GM21529 (cell line): ENCODE measurements around the gene HMBS.
"Not testable (repeated sequence)": the region's sequence is repeated elsewhere in the genome, so short reads cannot be mapped to it uniquely, and the experiment has no call there.

ENCODE experiments used
- ATAC-seq: cut with Tn5 transposase; IDR thresholded peaks from one replicate; pipeline ENCODE4 v1.9.1; 2021; ENCODE audit not compliant: unreplicated experiment

Gene HMBS

GRCh38 chr11:119118227-119118626 is 33.5 kb downstream of the HMBS start:
- ATAC-seq, result no peak

DNA sequence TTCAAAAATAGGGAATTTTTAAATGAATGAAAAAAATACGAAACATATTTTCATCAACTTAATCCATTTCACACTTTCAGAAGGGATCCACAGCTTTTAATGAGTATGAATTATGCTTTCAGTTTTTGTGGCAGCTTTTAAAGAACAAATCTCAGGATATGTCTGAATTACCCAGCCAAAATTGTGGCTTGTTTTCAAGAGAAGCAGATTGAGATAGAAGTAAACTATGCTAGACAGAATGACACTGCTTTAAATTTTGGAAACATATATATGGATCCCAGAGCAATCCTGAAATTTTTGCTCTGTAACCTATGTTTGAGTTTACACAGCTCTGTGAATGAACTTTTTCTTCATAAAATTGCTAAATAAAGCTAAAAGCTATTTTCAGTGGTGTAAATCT is 34.3 kb downstream of the HMBS start:
- ATAC-seq, result no peak

- no peak for ATAC-seq
These were observed 35.9 kb downstream of the HMBS start for GRCh38 chr11:119120639-119121007.

DNA sequence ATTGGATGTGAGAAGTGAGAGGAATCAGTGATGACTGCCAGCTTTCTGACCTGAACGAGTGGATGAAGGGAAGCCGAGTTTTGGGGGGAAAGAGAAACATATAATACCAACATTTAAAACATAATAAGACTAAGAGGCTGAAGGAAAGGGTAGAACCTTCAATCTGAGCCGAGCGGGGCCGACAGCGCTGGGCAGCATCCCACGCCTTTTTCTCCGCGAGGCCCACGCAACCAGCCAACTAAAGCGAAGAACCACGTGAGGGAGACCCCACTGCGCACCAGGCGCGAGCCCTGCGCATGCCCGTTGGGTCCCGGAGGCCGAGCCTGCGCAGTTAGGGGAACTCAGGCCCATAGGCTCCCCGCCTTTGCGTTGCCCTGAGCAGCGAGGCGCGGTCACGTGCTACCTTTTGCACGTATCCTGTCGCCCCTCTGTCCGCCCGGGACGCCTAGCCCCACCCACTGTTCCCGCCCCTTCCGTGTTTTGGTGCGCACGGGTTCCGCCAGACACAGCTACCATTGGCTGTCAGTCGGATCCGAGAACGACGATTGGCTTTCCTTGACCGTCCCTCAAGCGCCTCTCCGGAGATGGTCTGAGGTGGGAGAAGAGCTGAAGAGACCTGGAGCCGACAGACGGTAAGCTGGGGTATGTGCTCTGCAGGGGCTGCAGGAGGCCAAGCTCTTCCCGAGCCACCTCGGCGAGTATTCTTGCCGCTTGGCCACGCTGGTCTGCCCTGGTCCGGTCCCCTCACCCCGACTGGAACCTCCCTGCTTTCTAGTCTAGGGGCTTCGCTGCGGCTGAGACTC is 36.5 kb downstream of the HMBS start, which contains the start of gene HINFP:
HINFP (plus strand) TSS at position 573 of the 803 bp plus-strand sequence. CDS start 5,365 bp downstream, outside the sequence.
- peak; percentile 97 for ATAC-seq

DNA sequence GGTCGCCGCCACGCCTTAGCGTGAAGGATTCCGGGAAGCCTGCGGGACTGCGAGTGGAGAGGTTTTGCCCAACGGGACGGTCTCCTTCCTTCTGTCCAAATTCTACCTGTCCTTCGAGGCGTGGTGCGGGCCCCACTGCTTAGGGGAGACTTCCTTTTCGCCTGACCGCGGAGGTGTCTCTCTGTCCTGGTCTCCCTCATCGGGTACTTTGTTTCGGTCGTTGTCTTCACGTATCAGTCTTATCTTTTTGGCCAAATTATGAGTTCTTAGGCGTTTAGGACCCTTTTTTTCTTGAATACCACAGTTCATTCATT is 37.1 kb downstream of the HMBS start:
- ATAC-seq, result peak; percentile 11

DNA sequence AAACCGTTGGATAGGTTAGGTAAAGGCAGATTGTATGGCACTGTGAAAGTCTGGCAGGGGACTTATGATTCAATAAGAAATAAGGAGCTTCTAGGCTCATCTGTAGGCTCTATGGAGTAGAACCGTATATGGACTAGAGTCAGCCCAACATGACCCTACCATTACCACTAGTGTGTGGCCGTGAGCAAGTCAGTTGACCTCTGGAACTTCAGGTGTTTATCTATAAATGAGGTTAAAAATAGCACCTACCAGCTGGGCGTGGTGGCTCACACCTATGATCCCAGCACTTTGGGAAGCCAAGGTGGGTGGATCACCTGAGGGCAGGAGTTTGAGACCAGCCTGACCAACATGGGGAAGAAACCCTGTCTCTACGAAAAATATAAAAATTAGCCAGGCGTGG is 41.1 kb downstream of the HMBS start:
- ATAC-seq, result no peak

DNA sequence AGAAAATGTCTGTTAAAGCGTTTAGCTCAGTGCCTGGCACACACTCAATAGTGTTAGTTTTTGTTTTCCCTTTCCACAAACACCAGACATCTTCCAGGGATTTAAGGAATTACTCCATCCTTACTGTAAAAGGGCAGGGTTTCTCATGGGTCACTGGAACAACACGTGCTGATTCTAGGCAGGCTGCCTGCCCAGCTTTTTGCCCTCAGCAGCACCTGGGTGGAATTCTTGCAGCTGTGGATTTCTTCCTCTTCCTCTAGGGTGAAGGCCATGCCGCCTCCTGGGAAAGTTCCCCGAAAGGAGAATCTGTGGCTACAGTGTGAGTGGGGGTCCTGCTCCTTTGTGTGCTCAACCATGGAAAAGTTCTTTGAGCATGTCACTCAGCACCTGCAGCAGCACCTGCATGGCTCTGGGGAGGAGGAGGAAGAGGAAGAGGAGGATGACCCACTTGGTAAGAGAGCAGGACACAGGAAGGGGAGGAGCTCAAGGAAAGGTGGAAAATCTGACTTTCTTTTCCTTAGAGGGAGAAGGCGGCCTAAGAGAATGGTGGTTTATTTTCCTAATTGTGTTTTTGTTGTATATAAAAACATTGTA is 42.1 kb downstream of the HMBS start:
- no peak for ATAC-seq

GRCh38 chr11:119130662-119131061 is 46.0 kb downstream of the HMBS start:
- no peak for ATAC-seq

DNA sequence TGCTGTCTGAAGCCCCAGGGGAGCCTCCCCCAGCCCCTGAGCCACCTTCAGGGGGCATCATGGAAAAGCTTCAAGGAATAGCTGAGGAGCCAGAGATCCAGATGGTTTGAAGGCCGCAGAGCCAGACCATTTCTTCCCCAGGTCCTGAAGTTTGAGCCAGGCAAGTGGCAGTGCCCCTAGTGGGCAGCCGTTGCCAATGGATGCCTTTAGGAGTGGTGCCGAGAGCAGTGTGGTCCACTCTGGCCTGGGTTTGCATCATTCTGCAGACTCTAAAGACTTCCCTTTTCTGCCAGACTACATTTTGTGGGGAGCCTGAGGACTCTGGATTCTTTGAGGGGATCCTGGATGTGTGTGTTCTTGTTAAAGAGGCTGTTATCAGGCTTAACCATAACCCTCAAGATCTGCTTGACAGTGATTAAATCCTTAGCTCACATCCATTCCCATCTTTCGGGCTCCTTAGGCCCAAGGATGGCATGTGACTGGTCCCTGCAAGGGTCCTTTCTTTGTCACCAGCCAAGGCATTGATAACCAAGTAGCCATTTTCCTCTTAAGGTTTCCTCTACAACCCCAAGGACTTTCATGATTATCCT is 49.8 kb downstream of the HMBS start:
- ATAC-seq, result no peak

- ATAC-seq, result not testable (repeated sequence)
These were observed 54.6 kb downstream of the HMBS start for GRCh38 chr11:119139276-119139675.
